Activated CD4-positive, alpha-beta T cell treated with anti-CD3 and anti-CD28 coated beads, Interleukin-2, amount 50 U/mL, for 4 hours (primary cell): Measurements from ENCODE around the gene RCL1.
"Not testable (repeated sequence)": the region's sequence is repeated elsewhere in the genome, so short reads cannot be mapped to it uniquely, and the experiment has no call there.

Experiments
- DNase-seq, 2 experiments: peaks; one replicate each; pipeline ENCODE4 v3.0.0-alpha.2; 2020

RCL1 gene

DNA sequence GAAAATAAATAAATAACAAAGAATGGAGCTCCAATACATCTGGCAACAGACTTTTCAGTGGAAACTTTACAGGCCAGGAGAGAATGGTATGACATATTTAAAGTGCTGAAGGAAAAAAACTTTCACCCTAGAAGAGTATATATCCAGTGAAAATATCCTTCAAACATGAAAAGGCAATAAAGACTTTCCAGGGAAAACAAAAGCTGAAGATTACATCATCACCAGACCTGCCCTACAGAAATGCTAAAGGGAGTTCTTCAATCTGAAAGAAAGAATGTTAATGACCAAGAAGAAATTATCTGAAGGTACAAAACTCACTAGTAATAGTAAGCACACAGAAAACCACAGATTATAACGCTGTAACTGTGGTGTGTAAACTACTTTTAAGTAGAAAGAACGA lies 8.3 kb upstream of the RCL1 start:
- no peak for DNase-seq

- no peak for DNase-seq
Measured at GRCh38 chr9:4786599-4786998, 6.1 kb upstream of the RCL1 start.

GRCh38 chr9:4787876-4788275 lies 4.9 kb upstream of the RCL1 start:
- no peak for DNase-seq

- DNase-seq, result no peak
Measured at GRCh38 chr9:4788703-4789102, 4.0 kb upstream of the RCL1 start.

GRCh38 chr9:4792054-4792571 lies 631 bp upstream of the RCL1 start:
- no peak for DNase-seq

GRCh38 chr9:4793459-4794395 lies 983 bp downstream of the RCL1 start:
- no peak for DNase-seq

GRCh38 chr9:4794691-4795090 lies 1.9 kb downstream of the RCL1 start:
- no peak for DNase-seq

DNA sequence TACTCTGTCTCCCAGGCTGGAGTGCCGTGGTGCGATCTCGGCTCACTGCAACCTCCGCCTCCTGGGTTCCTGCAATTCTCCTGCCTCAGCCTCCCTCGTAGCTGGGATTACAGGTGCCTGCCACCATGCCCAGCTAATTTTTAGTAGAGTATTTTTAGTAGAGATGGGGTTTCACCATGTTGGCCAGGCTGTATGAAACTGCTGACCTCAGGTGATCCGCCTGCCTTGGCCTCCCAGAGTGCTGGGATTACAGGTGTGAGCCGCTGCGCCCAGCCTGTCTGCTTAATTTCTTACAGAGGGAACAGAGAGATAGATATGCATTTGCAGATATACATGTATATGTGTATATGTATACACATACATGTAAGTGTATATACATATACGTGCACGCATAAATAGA lies 2.4 kb downstream of the RCL1 start:
- DNase-seq, result not testable (repeated sequence)

- no peak for DNase-seq
Measured at GRCh38 chr9:4796530-4796929, 3.8 kb downstream of the RCL1 start.

GRCh38 chr9:4796988-4797853 lies 4.5 kb downstream of the RCL1 start:
- DNase-seq, result no peak

GRCh38 chr9:4797854-4798150 lies 5.1 kb downstream of the RCL1 start:
- no peak for DNase-seq

DNA sequence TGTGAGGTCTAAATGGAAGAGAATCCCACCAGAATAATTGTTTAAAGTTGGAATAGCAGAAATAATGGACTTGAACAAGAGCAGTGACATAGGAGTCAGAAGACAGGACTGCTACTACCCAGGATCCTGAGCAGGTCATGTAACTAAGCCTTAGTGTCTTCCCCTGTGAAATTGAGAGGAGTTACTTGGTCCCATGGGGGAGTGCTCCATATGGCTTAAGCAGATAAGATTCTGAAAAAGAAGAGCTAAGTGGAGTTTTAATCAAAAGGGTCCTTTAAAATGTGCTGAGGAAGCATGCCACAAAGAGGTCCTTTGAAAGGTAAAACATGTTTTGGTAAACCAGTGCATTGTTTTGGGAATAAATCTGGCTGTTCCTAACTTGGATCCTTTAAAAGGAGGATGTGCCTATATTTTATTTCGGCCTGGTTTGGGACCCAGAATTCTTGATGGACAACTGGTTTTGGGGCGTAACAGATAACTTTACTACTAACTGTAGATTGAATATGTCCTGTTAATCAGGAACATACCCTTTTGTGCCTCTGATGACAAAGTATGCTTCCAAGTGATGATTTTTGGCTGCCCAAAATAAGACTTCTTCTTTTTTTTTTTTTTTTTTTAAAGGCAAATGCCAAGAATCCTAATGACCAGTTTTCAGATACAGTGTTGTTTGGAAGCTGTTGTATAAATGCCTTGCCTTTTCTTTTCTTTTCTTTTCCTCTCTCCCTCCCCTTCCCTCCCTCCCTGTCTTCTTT lies 5.7 kb downstream of the RCL1 start:
- no peak for DNase-seq

DNA sequence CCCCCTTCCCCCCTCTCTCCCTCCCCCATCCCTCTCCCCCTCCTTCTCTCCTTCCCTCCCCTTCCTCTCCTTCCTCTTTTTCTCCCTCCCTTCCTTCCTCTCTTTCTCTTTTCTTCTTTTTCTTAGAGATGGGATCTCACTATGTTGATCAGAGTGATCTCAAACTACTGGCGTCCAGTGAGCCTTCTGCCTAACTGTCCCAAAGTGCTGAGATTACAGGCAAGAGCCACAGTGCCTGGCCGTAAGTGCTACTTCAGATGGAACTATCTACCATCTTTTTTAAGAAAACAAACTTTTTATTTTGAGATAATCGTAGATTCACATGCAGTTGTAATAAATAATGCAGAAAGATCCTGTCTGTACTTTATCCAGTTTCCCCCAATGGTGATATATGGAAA lies 6.3 kb downstream of the RCL1 start:
- no peak for DNase-seq

DNA sequence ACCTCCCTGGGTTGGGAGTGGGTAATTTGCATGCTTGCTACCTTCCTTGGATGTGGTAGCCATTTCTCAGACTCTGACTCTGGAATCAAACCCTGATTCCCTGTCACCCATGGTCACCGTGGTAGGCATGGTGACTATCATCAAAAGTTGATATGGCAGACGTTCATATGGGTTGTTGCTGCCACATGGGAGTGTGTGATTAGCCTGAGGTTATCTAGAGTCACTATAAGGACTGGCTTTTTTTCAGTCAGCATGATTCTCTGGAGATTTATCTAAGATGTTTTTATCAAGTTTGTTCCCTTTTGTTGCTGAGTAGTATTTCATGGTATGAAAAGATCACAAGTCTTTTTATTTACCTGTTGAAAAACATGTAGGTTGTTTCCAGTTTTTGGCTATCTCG lies 7.0 kb downstream of the RCL1 start:
- DNase-seq, result no peak

- DNase-seq, result no peak
Measured at GRCh38 chr9:4801156-4801555, 8.4 kb downstream of the RCL1 start.

GRCh38 chr9:4803670-4804530 lies 11.2 kb downstream of the RCL1 start:
- no peak for DNase-seq

DNA sequence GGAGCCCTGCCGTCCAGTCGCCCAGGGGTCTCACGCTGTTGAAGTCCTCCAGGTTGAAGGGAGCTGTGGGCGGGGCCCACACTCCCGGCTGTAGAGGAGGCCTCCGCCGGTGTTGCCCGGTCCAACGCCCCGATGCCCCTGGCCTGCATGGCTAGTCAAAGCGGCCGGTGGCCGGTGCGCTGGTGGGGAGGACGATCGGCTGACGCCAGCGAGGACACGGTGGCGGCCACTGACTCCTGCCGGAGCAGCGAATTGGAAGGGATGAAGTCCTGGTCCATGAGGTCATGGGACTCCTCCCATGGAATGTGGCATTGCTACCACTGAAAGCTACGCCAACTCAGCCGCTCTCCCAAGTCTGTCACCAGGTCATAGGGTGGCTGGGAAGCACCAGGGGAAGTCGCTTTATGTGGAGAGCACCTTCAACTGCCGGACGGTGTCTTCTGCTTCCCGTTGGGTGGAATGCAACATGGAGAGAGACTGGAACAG lies 11.8 kb downstream of the RCL1 start:
- DNase-seq, result no peak

DNA sequence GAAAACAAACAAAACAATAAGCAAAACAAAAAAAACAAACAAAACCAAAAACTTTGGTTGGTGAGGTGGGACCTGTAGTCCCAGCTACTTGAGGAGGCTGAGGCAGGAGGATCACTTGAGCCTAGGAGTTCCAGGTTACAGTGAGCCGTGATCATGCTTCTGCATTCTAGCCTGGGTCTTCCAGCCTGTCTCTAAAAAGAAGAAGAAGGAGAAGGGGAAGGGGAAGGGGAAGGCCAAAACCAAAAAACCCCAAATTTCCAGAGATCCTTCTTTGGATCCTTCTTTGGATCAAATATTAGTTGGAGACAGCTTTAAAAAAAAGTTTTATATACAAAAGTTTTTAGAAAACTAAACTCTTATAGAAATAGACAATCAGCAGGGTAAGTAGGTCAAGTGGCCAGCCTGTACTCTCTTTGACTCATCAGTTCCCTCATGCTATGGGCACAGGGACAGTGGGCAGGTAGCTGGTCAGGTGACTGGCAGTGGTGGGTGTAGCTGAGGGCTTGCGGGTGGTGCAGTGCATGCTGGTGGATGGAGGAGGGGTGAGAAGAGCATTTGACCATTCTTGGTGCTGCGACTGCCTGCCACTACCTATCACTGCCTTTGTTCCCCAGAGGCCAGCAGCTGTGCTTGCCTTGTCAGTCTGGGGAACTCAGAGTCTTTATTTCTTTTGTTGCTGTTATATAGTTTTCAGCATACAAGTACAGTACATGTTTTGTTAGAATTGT lies 12.6 kb downstream of the RCL1 start:
- DNase-seq, result no peak

GRCh38 chr9:4810565-4810964 lies 17.8 kb downstream of the RCL1 start:
- no peak for DNase-seq

- DNase-seq, result no peak
Measured at GRCh38 chr9:4811824-4812223, 19.1 kb downstream of the RCL1 start.

GRCh38 chr9:4812858-4813257 lies 20.1 kb downstream of the RCL1 start:
- DNase-seq, result no peak
